GM12864 (cell line): ENCODE data around the gene CCDC167.

Source experiments
- DNase-seq: peaks from one replicate; pipeline ENCODE4 v3.0.0-alpha.2; 2011; ENCODE audit warnings: low read depth
- H3K4me3 ChIP-seq: 2 replicates; pipeline ENCODE4 v1.5.1; 2011; ENCODE audit warnings: mild to moderate bottlenecking, low read depth, low read length, control low read depth
- CTCF ChIP-seq: IDR thresholded peaks from 2 replicates; pipeline ENCODE4 v1.5.1; 2011; ENCODE audit warnings: low read depth, mild to moderate bottlenecking, moderate library complexity, low read length, control low read depth, inconsistent platforms; ENCODE audit errors: missing control alignments

CCDC167 gene

GRCh38 chr6:37531026-37531425 lies 31.3 kb upstream of the CCDC167 start:
- TF ChIP-seq CTCF = no peak
- no peak overlapping the region for H3K4me3 ChIP-seq
- DNase-seq = no peak

GRCh38 chr6:37530297-37530696 lies 30.6 kb upstream of the CCDC167 start:
- TF ChIP-seq CTCF = no peak
- no peak for DNase-seq
- H3K4me3 ChIP-seq = no peak overlapping the region

GRCh38 chr6:37528541-37528940 lies 28.8 kb upstream of the CCDC167 start:
- H3K4me3 ChIP-seq = no peak overlapping the region
- no peak for DNase-seq

GRCh38 chr6:37525460-37526357 lies 26.0 kb upstream of the CCDC167 start:
- no peak overlapping the region for H3K4me3 ChIP-seq
- DNase-seq = no peak
- TF ChIP-seq CTCF = no peak

More at GRCh38 chr6:37528541-37528940, 28.8 kb upstream of the CCDC167 start:
- no peak for TF ChIP-seq CTCF

- no peak for TF ChIP-seq CTCF
- no peak overlapping the region for H3K4me3 ChIP-seq
- DNase-seq = no peak
These were observed 25.3 kb upstream of the CCDC167 start for GRCh38 chr6:37524970-37525318.

GRCh38 chr6:37524025-37524969 lies 24.6 kb upstream of the CCDC167 start:
- DNase-seq = no peak
- TF ChIP-seq CTCF = no peak
- no peak overlapping the region for H3K4me3 ChIP-seq
